COR-L47 (cell line): ENCODE results near the gene XRN2.

Experiments
- DNase-seq: peaks from one replicate; lab custom pipeline; 2025; lab: John Stamatoyannopoulos, UW

Gene XRN2

GRCh38 chr20:21301940-21302663, 1.0 kb upstream of the XRN2 start:
- no peak for DNase-seq

- DNase-seq: no peak
Measured at GRCh38 chr20:21302664-21303060, 469 bp upstream of the XRN2 start.

GRCh38 chr20:21303872-21304586, 898 bp downstream of the XRN2 start:
- DNase-seq: no peak

GRCh38 chr20:21308340-21308739, 5.2 kb downstream of the XRN2 start:
- no peak for DNase-seq

GRCh38 chr20:21309678-21310467, 6.7 kb downstream of the XRN2 start:
- no peak for DNase-seq

GRCh38 chr20:21312813-21313474, 9.8 kb downstream of the XRN2 start:
- DNase-seq: no peak

GRCh38 chr20:21315138-21315537, 12.0 kb downstream of the XRN2 start:
- no peak for DNase-seq

GRCh38 chr20:21322083-21322710, 19.1 kb downstream of the XRN2 start:
- no peak for DNase-seq

- DNase-seq: no peak
Measured at GRCh38 chr20:21322921-21323331, 19.8 kb downstream of the XRN2 start.

GRCh38 chr20:21323640-21324039, 20.5 kb downstream of the XRN2 start:
- peak; percentile 16 for DNase-seq

- DNase-seq: no peak
Measured at GRCh38 chr20:21324126-21324525, 21.0 kb downstream of the XRN2 start.

GRCh38 chr20:21325296-21325695, 22.2 kb downstream of the XRN2 start:
- DNase-seq: no peak

GRCh38 chr20:21326700-21327099, 23.6 kb downstream of the XRN2 start:
- no peak for DNase-seq

GRCh38 chr20:21336455-21337151, 33.5 kb downstream of the XRN2 start:
- DNase-seq: no peak

GRCh38 chr20:21338291-21338690, 35.2 kb downstream of the XRN2 start:
- no peak for DNase-seq

- DNase-seq: no peak
Measured at GRCh38 chr20:21339499-21339898, 36.4 kb downstream of the XRN2 start.

GRCh38 chr20:21340991-21341697, 38.0 kb downstream of the XRN2 start:
- DNase-seq: no peak

- DNase-seq: no peak
Measured at GRCh38 chr20:21342656-21343345, 39.7 kb downstream of the XRN2 start.

- DNase-seq: no peak
Measured at GRCh38 chr20:21344206-21344900, 41.2 kb downstream of the XRN2 start.
